GM23338 (cell line): Measurements from ENCODE around the gene HTN3. TPM values are rescaled to one million over a fixed set of nuclear protein-coding genes. Genes with fewer than 3 reads are reported as not detected.

Source experiments
- ATAC-seq: fragments of 200-7000 bp; cut with Tn5 transposase; 3 replicates; pipeline ENCODE4 v1.9.1; 2020
- DNase-seq: peaks from one replicate; pipeline ENCODE4 v3.0.0-alpha.2; 2015; ENCODE audit warnings: low spot score
- H2AFZ ChIP-seq: fragments of 200-600 bp; sonication (generic); 2 replicates; pipeline ENCODE4 v1.8.0; 2016; ENCODE audit warnings: antibody characterized with exemption, mild to moderate bottlenecking, moderate library complexity
- H3F3A ChIP-seq: fragments of 200-600 bp; sonication (generic); replicated peaks from 2 replicates; pipeline ENCODE4 v1.8.0; 2017; ENCODE audit warnings: antibody characterized with exemption, mixed run types, low read depth
- H3K27ac ChIP-seq: fragments of 200-600 bp; sonication (generic); 2 replicates; pipeline ENCODE4 v1.6.1; 2016; ENCODE audit warnings: low read depth
- H3K27me3 ChIP-seq: fragments of 200-600 bp; sonication (generic); 2 replicates; pipeline ENCODE4 v1.8.0; 2016; ENCODE audit warnings: mild to moderate bottlenecking, mixed run types, moderate library complexity; ENCODE audit not compliant: insufficient read depth
- H3K36me3 ChIP-seq: fragments of 200-600 bp; sonication (generic); 2 replicates; pipeline ENCODE4 v1.8.0; 2016; ENCODE audit warnings: mild to moderate bottlenecking; ENCODE audit not compliant: insufficient read depth
- H3K4me1 ChIP-seq: fragments of 200-600 bp; sonication (generic); 2 replicates; pipeline ENCODE4 v1.8.0; 2016; ENCODE audit warnings: mild to moderate bottlenecking, moderate library complexity; ENCODE audit not compliant: insufficient read depth
- H3K4me2 ChIP-seq: fragments of 200-600 bp; sonication (generic); 2 replicates; pipeline ENCODE4 v1.7.1; 2017; ENCODE audit warnings: mixed run types
- H3K4me3 ChIP-seq: fragments of 200-600 bp; sonication (generic); 2 replicates; pipeline ENCODE4 v1.6.1; 2016; ENCODE audit warnings: mixed run types
- H3K79me2 ChIP-seq: fragments of 200-600 bp; sonication (generic); replicated peaks from 2 replicates; pipeline ENCODE4 v1.8.0; 2017; ENCODE audit warnings: mild to moderate bottlenecking; ENCODE audit not compliant: insufficient read depth
- H3K9me2 ChIP-seq: fragments of 200-600 bp; sonication (generic); 2 replicates; pipeline ENCODE4 v1.8.0; 2017; ENCODE audit not compliant: insufficient read depth
- H4K20me1 ChIP-seq: fragments of 200-600 bp; sonication (generic); replicated peaks from 2 replicates; pipeline ENCODE4 v1.8.0; 2017; ENCODE audit warnings: mild to moderate bottlenecking; ENCODE audit not compliant: insufficient read depth
- H3K27ac Mint-ChIP-seq: 2 replicates; pipeline ENCODE4 v1.8.0; 2020; ENCODE audit warnings: inconsistent platforms, mild to moderate bottlenecking, moderate library complexity, mixed read lengths
- H3K27me3 Mint-ChIP-seq: 3 replicates; pipeline ENCODE4 v1.8.0; 2022; ENCODE audit warnings: low read depth, mild to moderate bottlenecking, moderate library complexity, mixed read lengths, inconsistent platforms; ENCODE audit not compliant: insufficient read depth, poor library complexity
- H3K36me3 Mint-ChIP-seq: 3 replicates; pipeline ENCODE4 v1.8.0; 2021; ENCODE audit warnings: low read depth, mild to moderate bottlenecking, inconsistent platforms, moderate library complexity, mixed read lengths
- H3K4me1 Mint-ChIP-seq: 3 replicates; pipeline ENCODE4 v1.8.0; 2020; ENCODE audit warnings: mild to moderate bottlenecking, inconsistent platforms, mixed read lengths
- H3K4me3 Mint-ChIP-seq: 3 replicates; pipeline ENCODE4 v1.8.0; 2021; ENCODE audit warnings: moderate library complexity, mild to moderate bottlenecking, inconsistent platforms, mixed read lengths
- H3K9me3 Mint-ChIP-seq: 3 replicates; pipeline ENCODE4 v1.8.0; 2020; ENCODE audit warnings: moderate library complexity, mild to moderate bottlenecking, inconsistent platforms, mixed read lengths
- CTCF ChIP-seq, 2 experiments: fragments of 200-600 bp in 1 of 2; sonication (generic) in 1 of 2; conservative IDR thresholded peaks; 2 replicates each; pipeline versions ENCODE4 v1.5.1 to v1.6.1; 2016 to 2017; ENCODE audit warnings: antibody characterized with exemption in 2 of 2, low read depth in 2 of 2, mild to moderate bottlenecking in 2 of 2, moderate library complexity in 1 of 2
- ETS1 ChIP-seq: IDR thresholded peaks from 2 replicates; pipeline ENCODE4 v1.6.1; 2016; ENCODE audit warnings: antibody characterized with exemption
- EZH2 ChIP-seq: fragments of 200-600 bp; sonication (generic); IDR thresholded peaks from one replicate; pipeline ENCODE4 v1.8.0; 2017; ENCODE audit warnings: antibody characterized with exemption, mild to moderate bottlenecking, low read depth; ENCODE audit not compliant: unreplicated experiment
- JUNB ChIP-seq: IDR thresholded peaks from one replicate; pipeline ENCODE4 v1.6.1; 2016; ENCODE audit warnings: antibody characterized with exemption; ENCODE audit not compliant: unreplicated experiment
- REST ChIP-seq: IDR thresholded peaks from one replicate; pipeline ENCODE4 v1.6.1; 2018; ENCODE audit warnings: antibody characterized with exemption; ENCODE audit not compliant: unreplicated experiment
- STAT1 ChIP-seq: IDR thresholded peaks from one replicate; pipeline ENCODE4 v1.6.1; 2016; ENCODE audit warnings: antibody characterized with exemption; ENCODE audit not compliant: unreplicated experiment
- ZNF114 ChIP-seq: fragments of 250-450 bp; sonication (Bioruptor Pico); IDR thresholded peaks from 2 replicates; pipeline ENCODE4 v1.5.0; 2020; ENCODE audit warnings: mild to moderate bottlenecking, moderate library complexity
- ZNF331 ChIP-seq: fragments of 250-450 bp; sonication (Bioruptor Pico); IDR thresholded peaks from 2 replicates; pipeline ENCODE4 v1.5.0; 2020; ENCODE audit warnings: low read depth, mild to moderate bottlenecking, moderate library complexity
- polyA plus RNA-seq: library from polyadenylated mRNA; unstranded; fragments of >200 nt; fragmentation: Nextera tagmentation; extraction: Ambion mirVana; gene quantifications from 2 replicates; pipeline ENCODE4 v1.2.1, GENCODE V29; 2016
- total RNA-seq: library from RNA; depleted of rRNA; stranded (reverse); fragments of >200 nt; shearing (Covaris generic); gene quantifications from 2 replicates; pipeline ENCODE4 v1.2.3, GENCODE V29; 2014

HTN3 gene
- total and polyA plus RNA-seq, 2 experiments from 2014 or later, result not detected

- no peak for TF ChIP-seq ETS1
- TF ChIP-seq CTCF (conservative IDR thresholded peaks at IDR 0.05; ENCODE audit: low read depth in 2 of 2), result no peak
- no peak for TF ChIP-seq STAT1
- TF ChIP-seq REST, result no peak
- TF ChIP-seq JUNB, result no peak
Measured at GRCh38 chr4:70002507-70002906, 25.8 kb upstream of the HTN3 start (continued).

- H3K9me3 Mint-ChIP-seq, result no peaks in the 10 kb centered on the region; the same call in 2 of the 3 replicates
- H3K4me3 Mint-ChIP-seq, result no peak overlapping the region
- Histone ChIP-seq H3F3A (no peaks in the 10 kb centered on the region), H3K27me3 (no peaks in the 10 kb centered on the region), H3K4me2 (no peak overlapping the region), H3K27ac (no peak overlapping the region), H3K4me3 (no peak overlapping the region), H3K4me1 (no peaks in the 10 kb centered on the region), H3K36me3 (no peaks in the 10 kb centered on the region), H3K79me2 (no peaks in the 10 kb centered on the region), H4K20me1 (no peaks in the 10 kb centered on the region), H2AFZ (no peak overlapping the region), H3K9me2 (no peaks in the 10 kb centered on the region)
- H3K4me1 Mint-ChIP-seq, result peaks cover 9% of the 10 kb centered on the region; the same call in 2 of the 3 replicates
- ATAC-seq, result no peak
- H3K27me3 Mint-ChIP-seq, result no peaks in the 10 kb centered on the region
- no peak overlapping the region for H3K27ac Mint-ChIP-seq
- no peaks in the 10 kb centered on the region for H3K36me3 Mint-ChIP-seq
- peak; percentile 10 for DNase-seq
- no peak for TF ChIP-seq EZH2
- TF ChIP-seq ZNF114, result no peak
- TF ChIP-seq ZNF331 (CRISPR knock-in tag), result no peak
- no peak for TF ChIP-seq REST
- TF ChIP-seq JUNB, result no peak
- no peak for TF ChIP-seq STAT1
Measured at GRCh38 chr4:70008771-70009170, 19.5 kb upstream of the HTN3 start.
